Heart right ventricle (tissue), 16 donors: ENCODE data around the gene BLCAP. TPM values are rescaled to one million over a fixed set of nuclear protein-coding genes. Genes with fewer than 3 reads are reported as not detected.
"Not testable (repeated sequence)": the region's sequence is repeated elsewhere in the genome, so short reads cannot be mapped to it uniquely, and the experiment has no call there.

Experiments
- ATAC-seq, 8 donors: fragments of 200-7000 bp; cut with Tn5 transposase; one replicate each; pipeline ENCODE4 v1.9.1; 2020; ENCODE audit warnings: mild to moderate bottlenecking in 8 of 8, moderate library complexity in 8 of 8, moderate number of reproducible peaks in 1 of 8
- DNase-seq, 2 donors: peaks; one replicate each; pipeline ENCODE4 v3.0.0-alpha.2; 2020
- H3K27ac ChIP-seq, 10 donors: fragments of 200-600 bp; sonication (generic) in 2 of 10; one replicate each; pipeline versions ENCODE4 v1.5.0 to v1.8.0; 2020 to 2022; ENCODE audit warnings: mild to moderate bottlenecking in 3 of 10
- H3K27me3 ChIP-seq, 7 donors: fragments of 200-600 bp; one replicate each; pipeline ENCODE4 v1.8.0; 2021 to 2022; ENCODE audit warnings: mild to moderate bottlenecking in 2 of 7
- H3K36me3 ChIP-seq, 9 donors: fragments of 200-600 bp; sonication (generic) in 1 of 9; one replicate each; pipeline versions ENCODE4 v1.5.0 to v1.8.0; 2020 to 2022; ENCODE audit warnings: mild to moderate bottlenecking in 2 of 9
- H3K4me1 ChIP-seq, 9 donors: fragments of 200-600 bp; sonication (generic) in 1 of 9; one replicate each; pipeline versions ENCODE4 v1.5.0 to v1.8.0; 2020 to 2022; ENCODE audit warnings: mild to moderate bottlenecking in 4 of 9
- H3K4me3 ChIP-seq, 10 donors: fragments of 200-600 bp; sonication (generic) in 2 of 10; one replicate each; pipeline versions ENCODE4 v1.5.0 to v1.8.0; 2020 to 2022; ENCODE audit warnings: mild to moderate bottlenecking in 7 of 10, moderate library complexity in 2 of 10
- H3K9me3 ChIP-seq, 11 donors: fragments of 200-600 bp in 10 of 11; sonication (generic) in 2 of 11; one replicate each; pipeline versions ENCODE4 v1.5.0 to v1.8.0; 2013 to 2022; ENCODE audit warnings: mild to moderate bottlenecking in 2 of 11, control low read depth in 1 of 11, moderate library complexity in 1 of 11
- WGBS, 2 donors: extraction: QIAGEN DNeasy Blood & Tissue Kit; methylation state at CpG; one replicate each; pipeline ENCODE4 v1.1.7; 2013; ENCODE audit warnings: inconsistent platforms in 1 of 2; 5-methylcytosine and 5-hydroxymethylcytosine counted together
- intact Hi-C, 10 donors: fragments of 100-400 bp; cut with DNase I; formaldehyde crosslinking; loops; one replicate each; pipeline versions ENCODE4 v1.11.1 to v1.14.2; 2022
- polyA plus RNA-seq, 2 donors: library from polyadenylated mRNA; stranded (reverse); fragments of 200-250 nt; gene quantifications; one replicate each; pipeline ENCODE4 v1.2.3, GENCODE V29; 2013
- total RNA-seq, 10 donors: library from RNA; stranded (reverse); fragmentation: NEBNext Ultra II Directional in 3 of 10; extraction: Animal tissue kit (Norgen Biotek cat#: 25700) in 3 of 10; gene quantifications; one replicate each; pipeline versions ENCODE4 v1.2.1 to v1.2.4, GENCODE V29; 2021 to 2023
- TF ChIP-seq, protein P1 (sequence below), 9 donors: fragments of 200-600 bp; sonication (generic) in 2 of 9; IDR thresholded peaks; one replicate each; pipeline versions ENCODE4 v1.5.0 to v1.8.0; 2021 to 2022; ENCODE audit warnings: antibody characterized with exemption in 9 of 9, mild to moderate bottlenecking in 5 of 9, moderate library complexity in 1 of 9
- donor health status: Arrhythmogenic right ventricular cardiomyopathy.
- donor health status: ischemic (EF 13 %, LVEDD 7.1; RV severe dilation, severe dysfunction).
- donor health status: healthy with polysubstance abuse.
- donor health status: DM: no; HTN: yes; CAD: no.
- donor health status: DM: no; HTN: no; CAD: no.
- donor health status: ischemic (EF 25% LVEDD 6.9; RV normal size, moderate dysfunction).
- donor health status: ischemic (EF 25% LVEDD 5.7; RV mildly dilated, moderate dysfunction).
- donor health status: healthy.
- donor health status: DM: yes; HTN: yes; CAD: no.
- donor health status: Ischemic cardiomyopathy.
- donor health status: ischemic (EF 35%, LVEDD 5.7; RV mildly dilated, moderate dysfunction).
- donor health status: nonischemic (EF 11% LVEDD 7.7; RV severe dilation, severe dysfunction).
- donor health status: DM: yes; HTN: yes; CAD: no.
- donor health status: PGD.
- donor health status: ischemic (EF 29% LVEDD 5.4; RV normal size, mild dysfunction).
- donor health status: nonischemic (EF 23%, LVEDD 6.1; RV moderate dilation, normal function).

BLCAP gene
- total and polyA plus RNA-seq, 12 donors = 66.1 to 106 (median 82.9) TPM

DNA sequence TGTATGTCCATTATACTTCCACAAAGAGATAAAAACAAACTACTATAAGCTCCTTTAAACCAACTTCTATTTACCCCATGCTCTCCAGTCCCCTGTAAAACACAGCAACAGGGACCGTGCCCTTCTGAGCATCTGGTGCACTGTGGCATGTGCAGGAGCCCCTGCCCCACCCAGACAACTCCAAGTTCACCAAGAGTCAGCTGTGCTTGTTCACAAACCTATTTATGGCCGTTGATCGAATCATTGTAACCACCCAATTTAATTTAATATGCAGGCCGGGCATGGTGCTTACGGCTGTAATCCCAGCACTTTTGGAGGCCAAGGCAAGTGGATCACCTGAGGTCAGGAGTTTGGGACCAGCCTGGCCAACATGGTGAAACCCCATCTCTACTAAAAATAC is 13.7 kb upstream of the BLCAP start:
- Histone ChIP-seq H3K9me3 (no peaks in the 10 kb centered on the region), H3K27ac (no peak overlapping the region), H3K36me3 (no peaks in the 10 kb centered on the region), H3K4me1 (no peaks in the 10 kb centered on the region), H3K4me3 (no peak overlapping the region), H3K27me3 (peaks cover 0 to 4% (median 0%) of the 10 kb centered on the region in 7 donors)
- intact Hi-C loops = no loop called here
- ATAC-seq (no peak), DNase-seq (no peak)
- WGBS, 2 donors = 90 to 96% methylated on average over 5 of the region's 5 CpGs
- TF ChIP-seq, protein P1, sequence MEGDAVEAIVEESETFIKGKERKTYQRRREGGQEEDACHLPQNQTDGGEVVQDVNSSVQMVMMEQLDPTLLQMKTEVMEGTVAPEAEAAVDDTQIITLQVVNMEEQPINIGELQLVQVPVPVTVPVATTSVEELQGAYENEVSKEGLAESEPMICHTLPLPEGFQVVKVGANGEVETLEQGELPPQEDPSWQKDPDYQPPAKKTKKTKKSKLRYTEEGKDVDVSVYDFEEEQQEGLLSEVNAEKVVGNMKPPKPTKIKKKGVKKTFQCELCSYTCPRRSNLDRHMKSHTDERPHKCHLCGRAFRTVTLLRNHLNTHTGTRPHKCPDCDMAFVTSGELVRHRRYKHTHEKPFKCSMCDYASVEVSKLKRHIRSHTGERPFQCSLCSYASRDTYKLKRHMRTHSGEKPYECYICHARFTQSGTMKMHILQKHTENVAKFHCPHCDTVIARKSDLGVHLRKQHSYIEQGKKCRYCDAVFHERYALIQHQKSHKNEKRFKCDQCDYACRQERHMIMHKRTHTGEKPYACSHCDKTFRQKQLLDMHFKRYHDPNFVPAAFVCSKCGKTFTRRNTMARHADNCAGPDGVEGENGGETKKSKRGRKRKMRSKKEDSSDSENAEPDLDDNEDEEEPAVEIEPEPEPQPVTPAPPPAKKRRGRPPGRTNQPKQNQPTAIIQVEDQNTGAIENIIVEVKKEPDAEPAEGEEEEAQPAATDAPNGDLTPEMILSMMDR (IDR thresholded peaks at IDR 0.05) = no peak

DNA sequence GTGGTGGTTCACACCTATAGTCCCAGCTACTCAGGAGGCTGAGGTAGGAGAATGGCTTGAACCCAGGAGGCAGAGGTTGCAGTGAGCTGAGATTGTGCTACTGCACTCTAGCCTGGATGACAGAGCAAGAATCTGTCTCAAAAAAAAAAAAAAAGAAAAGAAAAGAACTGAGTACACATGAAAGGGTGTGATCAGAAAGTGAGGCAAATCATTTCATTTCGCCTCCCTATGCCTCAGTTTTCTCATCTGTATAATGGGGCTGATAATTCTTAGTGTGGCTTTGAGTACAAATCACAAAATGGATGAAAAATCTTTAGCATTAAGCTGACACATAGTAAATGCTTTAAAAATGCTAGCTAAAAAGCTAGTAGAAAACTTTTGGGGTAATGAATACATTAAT is 13.2 kb upstream of the BLCAP start:
- H3K36me3 ChIP-seq, H3K4me1 ChIP-seq, H3K4me3 ChIP-seq, ATAC-seq, H3K9me3 ChIP-seq, DNase-seq, H3K27ac ChIP-seq, H3K27me3 ChIP-seq, intact Hi-C loops: not testable (repeated sequence)
- 60 to 75% methylated on average over 1 of the region's 1 CpG for WGBS, 2 donors

DNA sequence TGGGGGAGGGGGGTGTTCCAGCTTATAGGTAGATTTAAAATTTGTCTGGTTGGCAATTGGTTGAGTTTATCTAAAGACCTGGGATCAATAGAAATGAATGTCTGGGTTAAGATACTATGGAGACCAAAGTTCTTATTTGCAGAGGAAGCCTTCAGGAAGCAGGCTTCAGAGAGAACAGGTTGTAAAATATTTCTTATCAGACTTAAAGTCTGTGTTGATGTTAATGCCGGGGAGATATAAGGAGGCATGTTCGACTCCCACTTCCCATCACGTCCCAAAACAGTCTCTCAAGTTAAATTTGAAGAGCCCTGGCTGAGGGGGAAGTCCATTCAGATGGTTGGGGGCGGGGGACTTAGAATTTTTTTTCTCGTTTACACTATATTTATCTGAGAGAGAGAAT is 12.3 kb upstream of the BLCAP start:
- TF ChIP-seq, protein P1 (IDR thresholded peaks at IDR 0.05) = no peak
- no peak for DNase-seq
- WGBS, 2 donors = 27 to 34% methylated on average over 5 of the region's 5 CpGs
- Histone ChIP-seq H3K27ac (no peak overlapping the region), H3K9me3 (no peaks in the 10 kb centered on the region), H3K36me3 (no peaks in the 10 kb centered on the region), H3K27me3 (peaks cover 0 to 4% (median 0%) of the 10 kb centered on the region in 7 donors), H3K4me1 (no peaks in the 10 kb centered on the region), H3K4me3 (no peak overlapping the region)
- intact Hi-C loops = no loop called here
- ATAC-seq = no peak

DNA sequence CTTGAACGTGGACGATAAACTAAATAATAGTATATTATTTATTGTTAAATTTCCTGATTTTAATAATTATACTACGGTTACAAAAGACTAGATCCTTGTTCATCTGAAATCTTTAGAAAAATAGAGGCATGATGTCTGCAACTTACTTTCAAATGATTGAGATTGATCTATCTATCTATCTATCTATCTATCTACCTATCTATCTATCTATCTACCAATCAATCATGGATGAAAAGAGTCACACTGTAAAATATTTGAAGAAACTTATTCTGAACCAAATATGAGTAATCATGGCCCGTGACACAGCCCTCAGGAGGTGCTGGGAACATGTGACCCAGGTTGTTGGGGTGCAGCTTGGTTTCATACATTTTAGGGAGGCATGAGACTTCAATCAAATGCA is 11.7 kb upstream of the BLCAP start:
- H3K36me3 ChIP-seq = no peaks in the 10 kb centered on the region
- ATAC-seq = no peak
- no peak overlapping the region for H3K4me3 ChIP-seq
- H3K9me3 ChIP-seq = no peaks in the 10 kb centered on the region
- WGBS, 2 donors = 82 to 86% methylated on average over 4 of the region's 4 CpGs
- no peak for DNase-seq
- intact Hi-C loops = loop anchor here in 2 of 10 donors (5.0 to 10.0 kb wide), 2 partner anchors 155 to 337 kb away; no protein-coding TSS in a partner anchor
- TF ChIP-seq, protein P1 (IDR thresholded peaks at IDR 0.05) = no peak
- no peak overlapping the region for H3K27ac ChIP-seq
- peaks cover 0 to 4% (median 0%) of the 10 kb centered on the region in 9 donors for H3K4me1 ChIP-seq
- H3K27me3 ChIP-seq = peaks cover 0 to 4% (median 0%) of the 10 kb centered on the region in 7 donors

DNA sequence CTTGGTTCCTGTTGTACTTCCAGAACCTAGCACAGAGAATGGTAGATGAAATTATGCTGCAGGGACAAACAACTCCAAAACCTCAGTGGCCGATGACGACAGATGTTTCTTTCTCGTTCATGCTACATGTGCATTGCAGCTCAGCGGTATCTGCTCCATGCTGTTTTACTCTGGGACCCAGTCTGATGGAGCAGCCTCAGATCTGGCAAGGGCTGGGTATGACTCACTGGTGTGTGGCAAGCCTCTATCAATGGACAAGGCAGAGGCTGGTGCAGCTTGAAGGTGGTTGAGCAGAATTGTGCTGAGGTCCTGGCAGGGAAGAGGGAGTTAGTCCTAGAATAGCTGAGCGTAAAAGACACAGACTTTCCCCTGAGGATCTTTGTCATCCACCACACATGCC is 10.3 kb upstream of the BLCAP start:
- Histone ChIP-seq H3K36me3 (no peaks in the 10 kb centered on the region), H3K4me3 (no peak overlapping the region), H3K4me1 (peaks cover 0 to 8% (median 0%) of the 10 kb centered on the region in 9 donors), H3K27ac (no peak overlapping the region), H3K9me3 (no peaks in the 10 kb centered on the region), H3K27me3 (peaks cover 0 to 4% (median 0%) of the 10 kb centered on the region in 7 donors)
- intact Hi-C loops = loop anchor here in 2 of 10 donors (5.0 to 10.0 kb wide), 2 partner anchors 153 to 336 kb away; no protein-coding TSS in a partner anchor
- WGBS, 2 donors = 90 to 91% methylated on average over 5 of the region's 5 CpGs
- ATAC-seq = peak in 4 of 8 donors; percentile 49 to 61 (median 57)
- DNase-seq = no peak
- TF ChIP-seq, protein P1 (IDR thresholded peaks at IDR 0.05) = no peak
